HL-60/S4 (cell line): Measurements from ENCODE around the gene LRRC8C.
"Not testable (repeated sequence)": the region's sequence is repeated elsewhere in the genome, so short reads cannot be mapped to it uniquely, and the experiment has no call there.

ENCODE experiments used
- in situ Hi-C: fragments of 300-500 bp; cut with MboI; formaldehyde crosslinking; loops from 2 replicates; pipeline ENCODE4 v1.14.3; 2022; ENCODE audit warnings: low sequenced_read_pairs

The LRRC8C gene

DNA sequence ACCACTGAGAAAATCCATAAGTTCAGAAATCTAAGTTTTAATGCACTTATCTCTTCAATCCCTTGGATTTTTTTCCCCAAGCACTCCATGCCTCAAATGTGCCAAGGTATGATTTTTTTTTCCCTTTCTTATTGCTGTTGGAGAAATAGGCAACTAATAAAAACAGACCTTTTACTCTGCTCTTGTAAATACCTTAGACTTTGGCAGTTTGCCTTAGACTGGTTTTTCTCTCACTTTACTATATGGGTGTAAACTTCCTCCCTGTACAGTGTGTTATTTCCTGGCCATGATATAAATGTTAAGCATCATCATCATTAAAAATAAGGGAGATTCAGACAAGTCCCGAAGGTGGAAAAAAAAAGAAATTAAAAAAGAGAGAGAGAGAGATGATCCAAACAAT lies 65.7 kb downstream of the LRRC8C start:
- in situ Hi-C loops: no loop called here

DNA sequence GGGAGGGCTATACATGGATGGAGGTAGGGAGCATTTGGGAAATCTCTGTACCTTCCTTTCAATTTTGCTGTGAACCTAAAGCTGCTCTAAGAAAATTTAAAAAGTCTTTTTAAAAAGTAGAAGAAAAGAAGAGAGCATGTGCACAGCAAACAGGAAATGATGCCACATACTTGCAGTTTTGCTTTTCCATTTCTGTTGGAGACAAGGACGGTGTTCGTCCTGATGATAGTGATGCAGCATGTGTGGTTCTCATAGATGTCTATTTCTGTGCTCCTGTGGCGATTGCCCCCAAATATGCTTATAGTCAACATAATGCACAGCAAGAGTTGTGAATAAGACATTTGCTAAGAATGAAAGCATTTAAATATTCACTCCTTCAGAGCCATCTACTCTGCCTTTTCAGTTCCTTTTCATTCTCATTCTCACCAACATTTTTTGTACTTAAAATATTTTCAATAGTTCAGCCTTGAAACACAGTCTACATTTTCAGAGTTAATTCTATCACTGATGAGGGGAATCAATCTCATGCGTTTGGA lies 66.6 kb downstream of the LRRC8C start:
- in situ Hi-C loops: no loop called here

DNA sequence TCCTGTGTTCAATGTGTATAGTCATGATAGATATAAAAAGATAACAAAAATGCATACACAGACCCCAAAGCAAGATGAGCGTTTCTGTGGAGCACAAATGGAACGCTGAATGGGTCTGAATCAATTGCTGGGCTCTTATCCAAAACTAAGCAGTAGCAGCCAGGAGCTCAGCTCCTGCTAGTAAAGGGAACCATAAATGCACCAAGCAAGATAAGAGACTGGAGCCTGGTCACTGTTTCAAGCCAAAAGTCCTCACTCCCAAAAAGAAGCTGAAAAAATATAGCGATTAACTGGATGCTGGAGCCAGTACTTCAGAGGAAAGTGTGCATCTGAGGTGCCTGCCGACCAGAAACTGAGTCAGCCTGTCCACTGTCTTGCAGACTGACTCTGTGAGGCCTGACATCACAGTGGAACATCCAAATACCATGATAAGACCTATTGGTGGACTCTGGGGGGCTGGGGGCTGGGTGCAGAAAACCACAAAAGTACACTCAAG lies 68.9 kb downstream of the LRRC8C start:
- in situ Hi-C loops: no loop called here

DNA sequence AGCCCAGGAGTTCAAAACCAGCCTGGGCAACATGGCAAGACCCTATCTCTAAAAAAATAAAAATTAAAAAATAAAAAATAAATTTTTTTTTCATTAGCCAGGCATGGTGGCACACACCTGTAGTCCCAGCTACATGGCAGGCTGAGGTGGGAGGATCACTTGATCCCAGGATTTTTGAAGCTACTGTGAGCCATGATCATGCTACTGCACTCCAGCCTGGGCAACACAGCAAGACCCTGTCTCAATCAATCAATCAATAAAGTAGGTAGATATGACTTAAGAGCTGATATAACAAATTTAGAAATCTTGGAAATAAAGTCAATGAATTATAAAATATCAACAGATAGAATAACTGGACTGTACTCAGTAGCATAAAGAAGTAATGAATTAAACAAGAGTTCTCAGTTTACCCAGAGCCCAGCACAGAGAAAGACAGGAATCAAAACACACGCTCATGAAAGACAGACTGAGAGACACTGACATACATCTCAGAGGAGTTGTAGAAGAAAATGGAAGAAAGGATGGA lies 69.7 kb downstream of the LRRC8C start:
- in situ Hi-C loops: no loop called here

DNA sequence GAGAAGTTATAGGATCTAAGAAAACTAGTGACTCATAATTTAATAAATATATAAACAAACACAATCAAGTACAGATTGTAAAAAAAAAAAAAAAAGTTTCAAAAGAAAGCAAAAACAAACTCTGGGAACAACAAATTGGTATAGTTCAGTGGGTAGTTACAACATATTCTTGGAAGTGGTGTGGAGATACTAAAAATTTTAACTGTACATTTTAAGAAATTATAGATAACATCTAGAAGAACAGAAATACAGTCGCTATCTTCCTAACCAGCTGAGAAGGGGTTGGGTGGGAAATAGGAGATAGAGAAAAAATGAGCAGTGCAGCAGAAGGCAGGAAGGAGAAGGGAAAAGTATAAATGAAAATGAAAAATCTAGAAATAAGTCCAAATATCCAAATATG lies 70.5 kb downstream of the LRRC8C start:
- in situ Hi-C loops: no loop called here

DNA sequence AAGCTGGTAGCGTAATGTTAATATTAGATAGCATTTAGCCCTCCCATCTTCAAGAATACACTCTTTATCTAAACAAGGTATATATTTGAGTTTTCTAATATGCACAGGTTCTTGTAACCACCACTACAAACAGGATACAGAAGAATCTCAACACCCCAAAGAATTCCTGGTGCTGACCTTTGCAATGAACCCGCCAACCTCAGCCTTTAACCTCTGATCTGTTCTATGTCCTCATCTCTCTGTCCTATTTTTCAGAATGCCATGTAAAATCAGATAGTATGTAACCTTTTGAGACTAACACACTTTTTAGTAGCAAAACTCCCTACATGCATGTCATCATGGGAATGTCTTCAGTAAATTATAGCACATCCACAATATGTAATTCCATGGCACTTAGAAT lies 71.1 kb downstream of the LRRC8C start:
- in situ Hi-C loops: no loop called here

DNA sequence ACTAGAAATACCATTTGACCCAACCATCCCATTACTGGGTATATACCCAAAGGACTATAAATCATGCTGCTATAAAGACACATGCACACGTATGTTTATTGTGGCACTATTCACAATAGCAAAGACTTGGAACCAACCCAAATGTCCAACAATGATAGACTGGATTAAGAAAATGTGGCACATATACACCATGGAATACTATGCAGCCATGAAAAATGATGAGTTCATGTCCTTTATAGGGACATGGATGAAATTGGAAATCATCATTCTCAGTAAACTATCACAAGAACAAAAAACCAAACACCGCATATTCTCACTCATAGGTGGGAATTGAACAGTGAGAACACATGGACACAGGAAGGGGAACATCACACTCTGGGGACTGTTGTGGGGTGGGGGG lies 72.0 kb downstream of the LRRC8C start:
- in situ Hi-C loops: not testable (repeated sequence)

DNA sequence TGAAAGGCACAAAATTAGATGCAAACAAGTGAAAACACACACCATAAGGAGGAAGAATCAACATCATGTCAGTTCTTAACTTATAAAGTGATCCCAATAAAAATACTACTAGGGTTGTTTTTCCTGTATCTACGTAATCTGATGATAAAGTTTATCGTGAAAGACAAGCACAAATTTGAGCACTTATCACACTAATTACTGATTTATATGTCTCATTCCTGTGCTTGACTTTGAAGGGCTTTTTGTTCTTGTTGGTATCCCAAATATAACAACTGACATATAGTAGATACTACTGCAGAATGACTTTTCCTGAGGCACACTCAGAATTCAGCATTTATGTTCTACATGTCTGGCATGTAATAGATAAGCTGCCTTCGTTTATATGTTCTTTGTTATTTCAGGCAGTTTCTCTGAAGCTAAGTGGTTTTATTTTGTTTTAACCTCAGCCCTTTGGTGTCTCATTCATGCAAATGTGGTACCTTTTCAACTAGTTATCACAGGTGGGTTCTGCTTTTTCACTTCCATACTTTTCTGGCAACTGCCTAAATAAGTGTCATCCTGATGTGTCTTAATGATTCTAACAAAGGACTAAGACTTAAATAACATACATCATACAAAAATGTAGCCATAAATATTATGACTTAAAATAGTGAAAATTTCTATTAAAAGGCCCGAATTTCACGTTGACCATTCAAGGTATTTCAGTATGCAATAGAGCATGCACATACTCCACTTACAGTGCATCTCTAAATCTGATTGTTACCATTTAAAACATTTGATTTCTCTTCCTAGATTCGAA lies 73.2 kb downstream of the LRRC8C start:
- in situ Hi-C loops: no loop called here

DNA sequence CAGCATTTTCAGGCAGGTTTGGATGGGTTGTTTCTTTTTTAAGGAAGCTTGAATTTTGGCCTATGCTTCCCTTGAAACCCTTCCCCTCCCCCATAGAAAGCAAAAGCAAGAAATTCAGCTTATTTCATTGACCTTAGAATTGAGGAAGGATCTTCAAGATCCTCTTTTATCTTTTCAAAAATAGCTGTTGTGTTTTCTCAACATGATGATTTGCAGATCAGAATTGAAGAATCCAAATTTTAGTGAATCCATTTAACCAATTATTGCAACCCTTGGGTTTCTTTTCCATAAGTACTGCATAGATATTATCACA lies 73.7 kb downstream of the LRRC8C start:
- in situ Hi-C loops: no loop called here

DNA sequence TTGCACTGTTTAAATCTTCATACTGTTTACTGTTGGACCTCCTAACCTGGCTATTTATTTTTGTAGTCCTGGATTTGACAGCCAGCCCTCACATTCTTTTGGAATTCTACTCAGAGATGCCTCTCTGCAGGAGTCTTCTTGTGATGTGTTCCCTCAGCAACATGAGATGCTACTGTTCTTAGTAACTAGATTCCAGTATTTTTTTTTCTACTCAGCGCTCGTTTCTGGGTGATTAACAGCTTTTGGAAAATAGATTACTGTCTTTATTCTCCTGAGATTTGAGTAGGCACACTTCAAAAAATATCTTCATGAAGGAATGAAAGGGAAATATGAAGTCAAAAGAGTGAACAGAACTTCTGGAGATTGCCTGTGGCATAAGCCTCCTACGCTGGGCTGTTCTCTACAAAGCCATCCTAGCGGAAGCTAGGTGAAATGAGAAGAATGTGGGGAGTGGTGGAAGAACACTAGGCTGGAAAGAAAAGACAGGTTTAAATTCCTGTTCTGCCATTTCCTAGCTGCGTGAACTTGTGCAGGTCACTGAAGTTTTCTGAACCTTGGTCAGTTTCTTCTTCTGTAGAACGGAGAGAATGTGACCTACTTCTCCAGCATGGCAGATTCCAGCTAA lies 75.9 kb downstream of the LRRC8C start:
- in situ Hi-C loops: no loop called here

DNA sequence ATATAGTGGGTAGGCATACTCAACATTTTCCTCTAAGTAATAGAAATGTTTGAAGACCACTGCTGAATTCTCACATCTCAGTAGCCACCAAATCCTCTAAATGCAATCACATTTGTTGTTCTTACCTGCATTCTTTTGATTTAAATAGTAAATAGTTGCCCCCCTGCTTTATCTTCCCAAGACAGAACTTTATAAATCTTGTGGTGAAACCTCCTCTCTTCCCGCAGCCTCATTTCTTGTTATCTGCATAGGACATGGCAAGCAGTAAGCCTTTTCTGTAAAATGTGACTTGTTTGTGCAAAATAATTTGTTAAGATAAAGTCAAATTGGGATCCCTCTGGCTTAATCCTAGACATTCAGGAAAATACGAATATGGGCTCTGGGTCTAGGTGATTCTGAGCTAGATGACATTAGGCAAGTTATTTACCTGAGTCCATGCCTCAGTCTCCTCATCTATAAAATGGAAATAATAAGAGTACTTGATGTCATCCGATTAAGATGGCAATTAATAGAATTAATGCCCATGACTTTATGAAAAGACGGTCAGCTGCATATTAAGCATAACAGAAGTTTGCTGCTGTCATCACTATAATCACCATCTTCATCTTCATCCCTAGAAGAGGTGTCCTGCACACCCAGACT lies 77.7 kb downstream of the LRRC8C start:
- in situ Hi-C loops: no loop called here

DNA sequence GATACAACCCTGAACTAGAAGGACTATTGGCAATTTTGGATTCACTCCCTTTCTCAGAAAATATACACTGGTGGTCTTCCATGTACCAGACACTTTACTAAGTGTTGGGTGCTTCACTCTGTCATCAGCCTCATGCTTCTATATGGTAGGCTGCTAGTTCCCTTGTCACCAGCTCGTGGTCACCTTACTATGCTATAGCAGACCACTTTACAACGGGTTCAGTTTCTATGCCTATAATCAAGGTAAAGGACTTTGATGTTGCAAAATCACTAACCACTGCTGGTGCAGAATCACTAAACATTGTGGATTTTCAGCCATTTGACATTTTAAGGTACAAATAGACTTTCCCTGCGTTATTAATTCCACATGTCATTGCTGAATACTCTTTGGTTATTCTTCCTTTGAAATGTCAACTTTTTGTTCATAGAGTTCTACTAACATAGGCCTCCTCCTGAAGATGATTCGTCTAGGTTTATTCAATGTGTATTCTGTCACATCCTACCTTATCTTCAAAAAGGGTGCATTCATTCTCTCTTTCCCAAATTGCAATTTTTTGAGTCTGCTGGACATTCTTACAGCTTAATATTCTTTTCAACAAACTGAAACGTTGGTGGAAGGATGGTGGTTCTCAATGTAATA lies 78.3 kb downstream of the LRRC8C start:
- in situ Hi-C loops: no loop called here

DNA sequence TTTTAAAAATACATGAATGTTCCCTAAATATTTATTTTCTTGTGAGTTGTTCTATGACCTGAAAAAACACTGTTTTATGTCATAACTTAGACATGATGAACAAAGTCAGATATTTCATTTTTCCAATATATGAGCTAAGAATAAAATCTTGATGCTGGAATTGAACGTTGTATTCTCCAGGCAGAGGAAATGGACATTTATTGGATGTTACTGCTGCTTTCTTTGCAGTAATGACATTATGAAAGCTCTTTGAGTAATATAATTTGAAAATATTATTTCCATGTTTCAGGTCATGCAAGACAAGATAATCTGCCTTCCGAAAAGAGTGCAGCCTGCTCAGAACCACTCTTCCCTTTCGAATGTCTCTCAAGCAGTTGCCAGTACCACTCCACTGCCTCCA lies 79.5 kb downstream of the LRRC8C start:
- in situ Hi-C loops: no loop called here

DNA sequence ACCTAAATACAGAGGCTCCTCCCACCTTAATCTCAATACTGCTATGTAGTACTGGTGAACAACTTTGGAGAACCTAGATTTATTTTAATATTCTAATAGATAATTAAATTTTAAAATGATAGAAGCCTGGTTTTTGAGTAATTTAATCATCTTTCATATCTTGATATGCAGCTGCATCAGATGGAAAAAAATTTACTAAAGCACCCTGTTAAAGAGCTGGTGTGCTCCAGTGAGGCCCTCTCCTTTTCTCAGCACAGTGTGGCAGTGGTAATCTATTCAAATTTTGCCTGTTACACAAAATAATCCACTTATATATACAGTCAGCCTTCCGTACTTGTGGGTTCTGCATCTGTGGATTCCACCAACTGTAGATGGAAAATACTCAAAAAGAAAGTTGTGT lies 82.8 kb downstream of the LRRC8C start:
- in situ Hi-C loops: no loop called here

DNA sequence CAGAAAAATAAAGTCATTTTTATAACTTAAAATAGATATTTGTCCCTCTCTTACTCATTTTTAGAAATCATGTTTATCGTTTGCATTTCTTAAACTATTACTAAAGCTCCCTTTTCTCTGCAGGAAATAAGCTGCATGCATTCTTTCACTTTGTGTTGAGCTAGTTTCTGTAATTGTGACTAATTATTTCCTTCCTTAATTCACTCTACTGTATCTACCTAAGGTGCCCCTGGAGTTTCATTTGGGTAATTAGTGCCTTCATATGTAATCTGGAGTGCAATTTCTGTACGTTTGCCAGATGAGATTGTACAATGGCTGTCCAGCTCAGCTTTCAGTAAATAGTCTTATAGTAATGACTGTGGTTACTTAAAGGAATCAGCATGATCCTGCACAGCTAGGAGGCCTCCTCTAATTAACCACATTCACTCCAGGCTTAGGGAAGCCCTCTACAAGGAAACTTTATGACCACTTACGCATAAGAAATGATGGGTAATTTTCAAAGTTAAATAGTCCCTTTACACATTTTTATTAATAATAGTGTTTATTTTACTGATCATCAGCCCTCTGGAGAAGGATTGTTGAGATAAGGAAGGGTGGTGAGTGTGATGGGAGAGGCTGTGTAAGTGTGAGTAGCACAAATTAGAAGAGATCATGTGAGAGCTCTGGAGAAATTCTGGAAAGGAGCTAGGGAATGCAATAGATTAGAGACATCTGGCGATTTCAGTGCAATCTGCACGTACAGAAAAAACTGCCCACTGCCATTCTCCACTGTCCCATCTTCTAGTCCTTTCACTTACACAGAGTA lies 86.8 kb downstream of the LRRC8C start:
- in situ Hi-C loops: no loop called here

DNA sequence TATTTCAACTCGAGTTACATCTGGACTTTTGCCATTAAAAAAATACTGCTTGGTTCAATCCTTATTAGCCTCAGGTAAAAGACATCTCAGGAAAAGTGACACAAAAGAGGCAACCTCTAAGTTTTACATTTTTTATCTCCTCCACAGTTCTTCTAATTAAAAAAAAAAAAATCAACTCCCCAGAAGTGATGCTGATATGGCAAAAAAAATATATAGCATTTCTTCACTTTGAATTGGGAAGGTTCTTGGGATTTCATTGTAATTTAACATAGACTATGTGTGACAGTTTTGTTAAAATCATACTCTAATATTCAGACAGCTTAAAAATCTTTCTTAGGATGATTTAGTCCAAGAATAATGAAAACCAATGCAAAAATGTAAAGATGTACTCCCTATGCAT lies 87.9 kb downstream of the LRRC8C start:
- in situ Hi-C loops: no loop called here

DNA sequence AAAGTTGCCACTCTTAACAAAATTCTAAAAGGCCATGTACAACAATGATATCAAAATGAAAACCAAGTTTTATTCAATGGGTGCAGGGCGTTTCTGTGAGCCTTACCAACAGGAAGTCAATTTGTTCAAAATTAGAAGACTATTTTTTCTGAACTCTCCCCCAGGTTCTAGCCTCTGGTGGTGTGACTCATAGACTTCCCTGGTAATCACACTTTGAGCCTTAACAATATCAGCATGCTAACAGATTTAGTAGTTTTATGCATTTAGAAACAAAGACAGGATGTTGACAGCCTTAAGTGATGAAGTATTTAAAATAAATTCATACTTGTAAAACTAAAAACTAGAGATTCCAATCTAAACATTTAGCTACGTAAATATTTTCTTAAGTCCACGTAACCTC lies 88.4 kb downstream of the LRRC8C start:
- in situ Hi-C loops: no loop called here

DNA sequence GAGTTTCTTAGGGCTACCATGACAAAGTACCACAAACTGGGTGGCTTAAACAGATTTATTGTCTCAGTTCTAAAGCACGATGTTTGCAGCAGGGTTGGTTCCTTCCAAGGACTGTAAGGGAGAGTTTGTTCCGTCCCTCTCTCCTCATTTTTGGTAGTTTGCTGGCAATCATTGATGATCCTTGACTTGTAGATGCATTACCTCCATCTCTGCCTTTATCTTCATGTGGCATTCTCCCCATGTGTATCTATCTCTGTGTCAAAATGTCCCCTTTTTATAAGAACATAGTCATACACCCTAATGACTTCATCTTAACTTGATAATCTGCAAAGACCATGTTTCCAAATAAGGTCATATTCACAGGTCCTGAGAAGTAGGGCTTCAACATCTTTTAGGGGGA lies 90.2 kb downstream of the LRRC8C start:
- in situ Hi-C loops: no loop called here

DNA sequence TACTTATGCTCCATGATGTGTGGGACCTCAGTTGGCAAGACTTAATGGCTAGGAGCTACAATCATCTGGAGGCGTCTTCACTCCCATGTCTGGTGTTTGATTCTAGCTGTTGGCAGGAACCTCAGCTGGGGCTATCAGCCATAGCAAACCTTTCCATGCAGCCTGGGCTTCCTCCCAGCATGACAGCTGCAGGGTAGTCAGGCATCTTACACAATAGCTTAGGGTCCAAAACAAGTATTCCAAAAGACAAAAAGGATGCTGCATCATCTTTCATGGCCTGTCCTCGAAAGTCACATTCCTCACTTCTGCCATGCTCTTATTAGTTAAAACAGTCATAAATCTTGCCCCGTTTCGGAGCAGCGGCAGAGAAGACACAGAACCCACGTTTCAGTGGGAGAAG lies 90.9 kb downstream of the LRRC8C start:
- in situ Hi-C loops: no loop called here

DNA sequence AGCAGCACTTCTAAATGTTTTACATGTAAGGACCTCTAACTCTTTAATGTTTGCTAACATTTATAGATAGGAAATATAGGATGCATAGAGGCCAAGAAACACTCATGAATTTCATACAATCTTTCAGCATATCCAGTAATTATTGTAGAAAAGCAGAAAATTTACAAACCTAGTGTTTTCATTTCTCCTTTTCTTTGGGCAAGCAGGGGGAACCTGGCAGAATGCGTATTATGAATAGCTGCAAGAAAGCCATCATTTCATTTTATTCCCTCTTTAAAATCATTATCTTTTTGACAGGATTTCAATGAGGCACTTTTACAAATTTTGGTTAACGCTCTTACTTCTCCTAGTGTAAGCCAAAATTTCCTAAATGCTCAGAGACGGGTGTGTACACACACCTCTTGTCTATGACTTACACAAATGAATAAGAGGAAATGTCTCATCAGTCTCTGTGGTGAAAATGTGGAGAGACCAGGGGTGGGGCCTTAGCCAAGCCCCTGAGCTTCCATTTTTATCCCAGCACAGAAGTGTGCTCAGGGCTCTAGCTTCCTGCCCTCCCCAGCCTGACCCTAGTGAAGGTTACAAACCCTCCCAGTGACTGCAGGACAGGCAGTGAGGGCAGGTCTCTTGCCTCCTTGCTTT lies 91.6 kb downstream of the LRRC8C start:
- in situ Hi-C loops: no loop called here
